HEK293T (cell line): ENCODE data around the gene SLC39A13.

Source experiments
- FOXK2 ChIP-seq: fragments of 450-650 bp; IDR thresholded peaks from 2 replicates; pipeline ENCODE4 v1.6.1; 2016; ENCODE audit warnings: mild to moderate bottlenecking
- L3MBTL2 ChIP-seq: fragments of 450-650 bp; conservative IDR thresholded peaks from 2 replicates; pipeline ENCODE4 v1.6.1; 2016; ENCODE audit warnings: mild to moderate bottlenecking
- PKNOX1 ChIP-seq: fragments of 450-650 bp; IDR thresholded peaks from 2 replicates; pipeline ENCODE4 v1.6.1; 2016
- SUZ12 ChIP-seq: fragments of 450-650 bp; IDR thresholded peaks from 2 replicates; pipeline ENCODE4 v1.6.1; 2016; ENCODE audit warnings: mild to moderate bottlenecking

DNA sequence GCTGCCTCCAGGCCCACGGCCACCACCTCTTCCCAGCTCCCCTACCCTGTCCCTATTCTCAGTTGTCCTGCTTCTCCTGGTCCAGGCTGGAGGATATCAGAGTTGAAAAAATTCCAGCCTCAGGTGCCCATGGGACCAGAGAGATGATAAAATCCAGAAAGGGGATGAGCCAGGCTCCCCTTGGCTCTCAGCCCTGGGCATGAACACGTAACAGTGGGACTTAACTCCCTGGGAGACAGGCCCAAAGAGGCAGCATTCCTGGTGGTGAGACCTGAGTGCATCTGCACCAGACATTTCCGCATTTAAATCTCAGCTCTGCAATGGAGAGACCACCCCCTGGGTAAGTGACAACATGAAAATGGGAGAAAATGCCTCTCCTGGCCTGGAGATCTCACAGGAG, 10.4 kb upstream of the SLC39A13 start:
- TF ChIP-seq L3MBTL2, result no peak
- no peak for TF ChIP-seq SUZ12
- TF ChIP-seq FOXK2, result no peak
- no peak for TF ChIP-seq PKNOX1
